Activated B cell treated with CpG ODN at 0.5 μM for 24 hours (primary cell): Measurements from ENCODE around the gene LENG8. TPM values are rescaled to one million over a fixed set of nuclear protein-coding genes. Genes with fewer than 3 reads are reported as not detected.

Experiments used
- ATAC-seq: fragments of 200-7000 bp; cut with Tn5 transposase; one replicate; pipeline ENCODE4 v1.10.0; 2021; ENCODE audit warnings: low read depth, mild to moderate bottlenecking, moderate library complexity
- CTCF ChIA-PET: fragments of 350-600 bp; sonication (Branson Sonifier 250); formaldehyde crosslinking; loops from one replicate; lab custom pipeline; 2021; ENCODE audit warnings: antibody characterized with exemption; lab: Charles Lee
- POLR2A ChIA-PET: fragments of 350-600 bp; sonication (Branson Sonifier 250); formaldehyde crosslinking; loops from one replicate; lab custom pipeline; 2021; ENCODE audit warnings: antibody characterized with exemption; lab: Charles Lee
- DNase-seq: peaks from one replicate; pipeline ENCODE4 v3.0.0; 2022
- H3K27ac Mint-ChIP-seq: one replicate; pipeline ENCODE4 v1.8.0; 2020; ENCODE audit warnings: mixed read lengths
- H3K27me3 Mint-ChIP-seq: one replicate; pipeline ENCODE4 v1.8.0; 2021; ENCODE audit warnings: mixed read lengths
- H3K36me3 Mint-ChIP-seq: one replicate; pipeline ENCODE4 v1.8.0; 2021; ENCODE audit warnings: low read depth, mixed read lengths
- H3K4me1 Mint-ChIP-seq: one replicate; pipeline ENCODE4 v1.8.0; 2021; ENCODE audit warnings: mixed read lengths
- H3K4me3 Mint-ChIP-seq: one replicate; pipeline ENCODE4 v1.8.0; 2020; ENCODE audit warnings: mild to moderate bottlenecking, mixed read lengths
- H3K9me3 Mint-ChIP-seq: one replicate; pipeline ENCODE4 v1.8.0; 2020; ENCODE audit warnings: mixed read lengths
- CTCF ChIP-seq: fragments of 200-600 bp; IDR thresholded peaks from one replicate; pipeline ENCODE4 v1.8.0; 2022; ENCODE audit warnings: antibody characterized with exemption, mild to moderate bottlenecking
- intact Hi-C: fragments of 100-400 bp; cut with micrococcal nuclease; formaldehyde crosslinking; loops from one replicate; pipeline ENCODE4 v1.15.1; 2024
- total RNA-seq: library from RNA; stranded (reverse); gene quantifications from 2 replicates; pipeline ENCODE4 v1.2.3, GENCODE V29; 2022

LENG8 gene
- total RNA-seq, 1 donor from 2014 or later, result 363 TPM

DNA sequence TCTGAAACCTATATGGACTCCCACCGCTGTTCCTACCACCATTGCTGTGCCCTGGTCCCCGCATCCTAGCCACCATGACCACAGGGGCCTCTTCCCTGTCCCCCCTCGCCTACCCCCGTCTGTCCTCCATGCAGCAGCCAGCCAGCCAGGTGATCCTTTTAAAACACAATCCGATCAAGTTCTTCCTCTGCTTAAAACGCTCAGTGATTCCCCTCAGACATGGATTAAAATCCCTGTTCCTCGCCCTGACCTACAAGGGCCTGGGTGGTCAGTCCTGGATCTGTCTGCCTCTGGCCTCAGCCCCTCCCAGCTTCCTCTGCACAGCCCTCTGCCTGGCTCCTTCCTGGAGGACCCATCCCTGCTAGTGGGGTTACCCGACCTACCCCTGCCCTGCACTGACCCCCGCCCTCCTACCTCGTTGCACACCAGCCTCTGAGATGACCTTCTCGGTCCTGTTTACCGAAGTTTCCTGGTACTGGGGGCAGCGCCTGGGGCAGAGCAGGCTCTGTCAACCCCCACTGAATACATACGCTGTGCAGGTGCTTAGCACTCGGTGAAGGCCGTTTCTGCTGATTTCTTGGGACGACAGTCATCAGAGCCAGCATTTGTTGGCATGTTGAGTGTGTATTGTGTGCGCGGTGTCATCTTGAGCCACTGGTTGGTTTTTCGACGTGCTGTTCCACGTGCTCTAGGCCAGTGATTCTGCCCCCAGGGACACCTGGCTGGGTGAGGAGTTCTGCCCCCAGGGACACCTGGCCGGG is 14.7 kb upstream of the LENG8 start:
- peaks cover 22% of the 10 kb centered on the region for H3K4me1 Mint-ChIP-seq
- no peak overlapping the region for H3K27ac Mint-ChIP-seq
- CTCF ChIA-PET, result no interaction called here
- no peak for TF ChIP-seq CTCF
- no peak for DNase-seq
- H3K27me3 Mint-ChIP-seq, result peaks cover 4% of the 10 kb centered on the region
- H3K4me3 Mint-ChIP-seq, result no peak overlapping the region
- intact Hi-C loops, result no loop called here
- POLR2A ChIA-PET, result interaction anchor here (0.6 kb wide), 1 partner anchor 48 kb away, joined by 8 read pairs; no protein-coding TSS in a partner anchor
- H3K9me3 Mint-ChIP-seq, result no peaks in the 10 kb centered on the region
- H3K36me3 Mint-ChIP-seq, result peaks cover 4% of the 10 kb centered on the region
- no peak for ATAC-seq

DNA sequence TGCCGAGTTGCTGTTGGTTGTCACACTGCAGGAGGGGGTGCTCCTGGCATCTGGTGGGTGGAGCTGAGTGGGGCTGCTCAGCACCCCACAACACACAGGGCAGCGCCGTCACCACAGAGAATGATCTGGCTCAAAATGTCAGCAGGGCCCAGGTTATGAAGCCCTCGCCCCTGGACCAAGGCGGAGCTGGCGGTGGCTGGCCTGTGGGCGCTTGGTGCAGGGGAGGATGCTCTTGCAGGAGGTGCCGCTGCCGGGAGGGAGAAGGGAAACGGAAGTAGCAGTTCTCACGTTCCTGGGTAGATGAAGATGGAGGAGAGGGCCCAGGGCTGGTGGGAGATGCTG is 14.2 kb upstream of the LENG8 start:
- ChIA-PET CTCF (no interaction called here), POLR2A (no interaction called here)
- H3K9me3 Mint-ChIP-seq, result no peaks in the 10 kb centered on the region
- intact Hi-C loops, result no loop called here
- DNase-seq (no peak), ATAC-seq (no peak)
- peaks cover 2% of the 10 kb centered on the region for H3K27me3 Mint-ChIP-seq
- H3K4me1 Mint-ChIP-seq, result peaks cover 24% of the 10 kb centered on the region
- no peak for TF ChIP-seq CTCF
- H3K27ac Mint-ChIP-seq, result no peak overlapping the region
- peaks cover 4% of the 10 kb centered on the region for H3K36me3 Mint-ChIP-seq
- no peak overlapping the region for H3K4me3 Mint-ChIP-seq

DNA sequence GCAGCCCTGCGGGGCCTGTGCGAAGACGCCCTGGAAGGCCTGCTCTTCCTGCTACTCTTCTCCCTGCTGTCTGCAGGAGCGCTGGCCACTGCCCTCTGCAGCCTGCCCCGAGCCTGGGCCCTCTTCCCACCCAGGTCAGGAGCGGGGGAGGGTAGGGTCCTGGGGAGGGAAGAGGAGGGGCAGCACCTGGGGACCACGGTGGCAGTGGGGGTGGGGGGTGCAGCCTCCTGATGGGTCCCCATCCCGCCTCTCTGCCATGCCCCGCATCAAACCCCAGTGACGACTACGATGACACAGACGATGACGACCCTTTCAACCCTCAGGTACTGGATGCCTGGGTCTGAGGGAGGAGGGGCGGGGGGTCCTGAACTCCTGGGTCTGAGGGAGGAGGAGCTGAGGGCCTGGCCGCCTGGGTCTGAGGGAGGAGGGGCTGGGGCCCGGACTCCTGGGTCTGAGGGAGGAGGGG is 13.4 kb upstream of the LENG8 start:
- no peak for DNase-seq
- TF ChIP-seq CTCF, result no peak
- no peak for ATAC-seq
- peaks cover 22% of the 10 kb centered on the region for H3K4me1 Mint-ChIP-seq
- ChIA-PET CTCF (no interaction called here), POLR2A (interaction anchor here (0.6 to 0.8 kb wide), 3 partner anchors 13 to 24 kb away, joined by 3 to 4 read pairs (median 3); partner anchors contain the start of gene LENG8)
- no peak overlapping the region for H3K4me3 Mint-ChIP-seq
- intact Hi-C loops, result no loop called here
- H3K36me3 Mint-ChIP-seq, result peaks cover 6% of the 10 kb centered on the region
- no peaks in the 10 kb centered on the region for H3K9me3 Mint-ChIP-seq
- H3K27me3 Mint-ChIP-seq, result no peaks in the 10 kb centered on the region
- H3K27ac Mint-ChIP-seq, result no peak overlapping the region

DNA sequence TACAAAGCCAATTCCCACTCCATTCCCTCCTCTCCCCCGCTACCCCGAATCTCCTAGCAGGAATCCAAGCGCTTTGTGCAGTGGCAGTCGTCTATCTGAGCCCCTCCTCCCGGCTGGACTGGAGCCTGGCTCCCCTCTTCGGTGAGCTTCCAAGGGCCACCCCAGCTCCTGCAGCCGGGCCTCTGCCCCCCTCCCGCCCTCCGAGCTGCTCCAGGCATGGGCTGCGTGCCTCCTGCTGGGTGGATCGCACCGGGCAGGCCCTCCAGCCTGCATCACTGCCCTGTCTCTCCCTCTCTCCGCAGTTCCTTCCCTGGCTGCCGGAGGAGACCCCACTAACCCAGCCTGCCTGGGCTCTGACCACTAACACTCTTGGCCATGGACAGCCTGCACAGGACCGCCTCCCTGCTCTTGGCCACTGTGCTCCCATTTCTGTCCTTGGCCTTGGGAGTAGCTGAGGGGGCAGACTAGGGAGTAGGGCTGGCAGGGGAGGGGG is 12.9 kb upstream of the LENG8 start:
- CTCF ChIA-PET, result no interaction called here
- TF ChIP-seq CTCF, result no peak
- Mint-ChIP-seq H3K27me3 (no peaks in the 10 kb centered on the region), H3K36me3 (peaks cover 9% of the 10 kb centered on the region), H3K4me3 (no peak overlapping the region), H3K4me1 (peaks cover 17% of the 10 kb centered on the region), H3K27ac (no peak overlapping the region), H3K9me3 (no peaks in the 10 kb centered on the region)
- ATAC-seq, result no peak
- intact Hi-C loops, result no loop called here
- no peak for DNase-seq
- POLR2A ChIA-PET, result interaction anchor here (0.6 to 0.8 kb wide), 2 partner anchors 12 to 16 kb away, joined by 3 read pairs; partner anchors contain the start of gene LENG8

DNA sequence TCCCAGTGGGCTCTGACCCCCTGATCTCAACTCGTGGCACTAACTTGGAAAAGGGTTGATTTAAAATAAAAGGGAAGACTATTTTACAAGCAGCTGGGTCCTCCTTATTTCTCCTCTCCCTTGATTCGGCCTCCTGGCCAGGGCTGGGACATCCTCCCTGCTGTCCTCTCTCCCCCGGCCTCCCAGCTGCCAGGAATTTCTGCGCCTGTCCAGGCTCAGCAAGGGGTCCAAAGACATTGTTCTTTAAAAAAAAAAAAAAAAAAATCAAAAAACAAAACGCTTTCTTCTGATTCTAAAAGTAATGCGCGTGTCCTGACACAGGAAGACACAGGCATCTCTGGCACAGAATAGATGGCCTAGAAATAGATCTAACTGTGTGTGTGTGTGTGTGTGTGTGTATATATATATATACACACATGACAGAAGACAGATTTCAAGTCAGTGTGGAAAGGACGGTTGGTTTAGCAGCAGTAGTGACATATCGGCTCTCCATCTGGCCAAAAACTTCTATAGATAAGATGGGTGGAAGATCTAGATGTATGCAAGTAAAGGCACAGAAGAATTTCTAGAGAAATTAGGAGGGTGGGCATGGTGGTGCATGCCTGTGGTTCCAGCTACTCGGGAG is 12.3 kb upstream of the LENG8 start:
- H3K9me3 Mint-ChIP-seq, result no peaks in the 10 kb centered on the region
- no peak overlapping the region for H3K4me3 Mint-ChIP-seq
- H3K36me3 Mint-ChIP-seq, result peaks cover 11% of the 10 kb centered on the region
- H3K4me1 Mint-ChIP-seq, result peaks cover 13% of the 10 kb centered on the region
- no peaks in the 10 kb centered on the region for H3K27me3 Mint-ChIP-seq
- TF ChIP-seq CTCF, result no peak
- POLR2A ChIA-PET, result no interaction called here
- no peak for ATAC-seq
- CTCF ChIA-PET, result no interaction called here
- DNase-seq, result no peak
- intact Hi-C loops, result no loop called here
- H3K27ac Mint-ChIP-seq, result no peak overlapping the region
